ENCODE measurements around the gene ALK.

DNA sequence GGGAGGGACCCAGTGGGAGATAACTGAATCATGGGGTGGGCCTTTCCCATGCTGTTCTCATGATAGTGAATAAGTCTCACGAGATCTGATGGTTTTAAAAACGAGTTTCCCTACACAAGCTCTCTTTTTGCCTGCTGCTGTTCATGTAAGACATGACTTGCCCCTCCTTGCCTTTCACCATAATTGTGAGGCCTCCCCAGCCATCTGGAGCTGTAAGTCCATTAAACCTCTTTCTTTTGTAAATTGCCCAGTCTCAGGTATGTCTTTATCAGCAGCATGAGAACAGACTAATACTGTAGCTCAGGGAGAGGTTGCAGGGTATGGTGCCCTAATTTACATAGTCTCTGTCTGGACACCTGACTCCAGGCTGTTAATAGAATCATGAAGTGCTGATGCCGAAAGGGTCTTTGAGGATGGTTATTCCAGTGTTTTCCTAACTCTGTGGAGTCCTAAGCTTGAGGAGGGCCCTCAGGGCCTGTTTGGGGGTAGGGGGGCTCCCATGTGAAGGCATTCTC lies 343.2 kb downstream of the ALK start:
- TF ChIP-seq POLR2AphosphoS5 (IDR thresholded peaks at IDR 0.05) (no peak), POLR2A (IDR thresholded peaks at IDR 0.05; ENCODE audit: low read depth) (no peak)
- TF ChIP-seq, protein P1, sequence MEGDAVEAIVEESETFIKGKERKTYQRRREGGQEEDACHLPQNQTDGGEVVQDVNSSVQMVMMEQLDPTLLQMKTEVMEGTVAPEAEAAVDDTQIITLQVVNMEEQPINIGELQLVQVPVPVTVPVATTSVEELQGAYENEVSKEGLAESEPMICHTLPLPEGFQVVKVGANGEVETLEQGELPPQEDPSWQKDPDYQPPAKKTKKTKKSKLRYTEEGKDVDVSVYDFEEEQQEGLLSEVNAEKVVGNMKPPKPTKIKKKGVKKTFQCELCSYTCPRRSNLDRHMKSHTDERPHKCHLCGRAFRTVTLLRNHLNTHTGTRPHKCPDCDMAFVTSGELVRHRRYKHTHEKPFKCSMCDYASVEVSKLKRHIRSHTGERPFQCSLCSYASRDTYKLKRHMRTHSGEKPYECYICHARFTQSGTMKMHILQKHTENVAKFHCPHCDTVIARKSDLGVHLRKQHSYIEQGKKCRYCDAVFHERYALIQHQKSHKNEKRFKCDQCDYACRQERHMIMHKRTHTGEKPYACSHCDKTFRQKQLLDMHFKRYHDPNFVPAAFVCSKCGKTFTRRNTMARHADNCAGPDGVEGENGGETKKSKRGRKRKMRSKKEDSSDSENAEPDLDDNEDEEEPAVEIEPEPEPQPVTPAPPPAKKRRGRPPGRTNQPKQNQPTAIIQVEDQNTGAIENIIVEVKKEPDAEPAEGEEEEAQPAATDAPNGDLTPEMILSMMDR (IDR thresholded peaks at IDR 0.05), result no peak

Measured in esophagus muscularis mucosa (tissue), 3 donors.